GM10266 (cell line): ENCODE results near the gene LMO7.

ENCODE experiments used
- DNase-seq: peaks from one replicate; pipeline ENCODE4 v3.0.0; 2012; ENCODE audit errors: extremely low spot score
- CTCF ChIP-seq: IDR thresholded peaks from 2 replicates; pipeline ENCODE4 v1.5.1; 2012; ENCODE audit warnings: mild to moderate bottlenecking, low read depth; ENCODE audit not compliant: control insufficient read depth, insufficient read depth; ENCODE audit errors: missing control alignments

The LMO7 gene

GRCh38 chr13:75645141-75645540 lies 9.0 kb downstream of the LMO7 start:
- no peak for DNase-seq
- TF ChIP-seq CTCF = no peak

- DNase-seq = peak; percentile 49
- TF ChIP-seq CTCF = no peak
These were observed 11.1 kb downstream of the LMO7 start for GRCh38 chr13:75647126-75647784.

DNA sequence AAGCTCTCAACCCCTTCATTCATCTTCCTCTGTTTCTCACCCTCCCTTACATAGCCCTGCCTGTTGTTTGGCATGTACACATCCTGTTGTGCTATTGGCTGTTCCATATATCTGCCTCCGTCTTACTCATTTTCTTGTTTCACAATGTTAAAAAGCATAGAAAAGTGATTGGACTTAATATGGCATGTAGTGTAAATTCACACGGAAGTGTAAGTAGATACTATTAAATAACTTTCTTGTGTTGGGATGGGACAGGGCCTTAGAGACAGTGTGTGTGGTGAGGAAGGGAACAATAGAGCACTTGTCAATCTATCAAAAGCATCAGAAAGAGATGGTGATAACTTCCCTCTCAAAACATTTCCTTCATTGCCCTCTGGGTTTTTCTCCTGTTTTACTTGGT lies 12.3 kb downstream of the LMO7 start:
- no peak for DNase-seq
- TF ChIP-seq CTCF = no peak

DNA sequence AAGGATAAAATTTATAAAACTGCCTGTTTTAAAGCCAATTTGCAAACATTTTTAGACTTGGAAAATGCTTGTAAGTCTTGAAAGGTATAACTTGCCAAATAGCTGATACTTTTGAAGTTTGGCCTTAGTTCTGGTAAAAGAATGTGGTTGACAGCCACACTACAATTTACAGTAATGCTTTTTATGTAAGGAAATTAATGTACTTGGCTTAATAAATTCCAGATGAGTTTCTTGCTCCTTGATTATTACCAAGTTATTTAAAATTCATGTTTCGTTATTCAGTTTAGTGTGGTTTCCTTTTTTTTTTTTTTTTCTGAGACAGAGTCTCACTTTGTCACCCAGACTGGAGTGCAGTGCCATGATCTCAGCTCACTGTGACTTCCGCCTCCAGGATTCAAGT lies 14.9 kb downstream of the LMO7 start:
- no peak for TF ChIP-seq CTCF
- DNase-seq = no peak

- no peak for TF ChIP-seq CTCF
- DNase-seq = no peak
These were observed 16.6 kb downstream of the LMO7 start for GRCh38 chr13:75652726-75653125.

DNA sequence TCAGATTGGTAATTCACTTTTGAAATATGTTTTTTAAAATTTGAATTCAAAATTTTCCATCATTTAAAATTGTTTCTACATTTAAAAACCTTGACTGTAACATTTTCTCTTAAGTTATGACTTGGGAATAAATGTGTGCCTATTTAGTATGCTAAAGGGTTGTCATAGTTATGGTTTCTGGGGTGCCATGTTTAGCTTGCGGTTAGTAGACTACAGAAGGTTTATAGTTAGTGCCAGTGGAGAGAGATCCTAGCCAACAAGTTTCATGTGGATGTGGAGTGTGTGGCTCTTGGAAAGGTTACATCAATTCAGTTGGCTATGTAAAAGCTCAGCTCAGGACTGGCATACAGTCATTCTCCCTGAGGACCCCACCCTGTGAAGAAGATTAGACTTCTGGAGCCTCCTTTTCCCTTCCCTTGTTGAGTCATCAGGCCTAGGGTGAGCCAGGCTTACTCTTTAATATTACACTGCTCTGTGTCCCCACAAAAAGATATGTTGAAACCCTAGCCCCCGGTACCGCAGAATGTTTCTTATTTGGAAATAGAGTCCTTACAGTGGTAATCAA lies 20.4 kb downstream of the LMO7 start:
- no peak for DNase-seq
- no peak for TF ChIP-seq CTCF

DNA sequence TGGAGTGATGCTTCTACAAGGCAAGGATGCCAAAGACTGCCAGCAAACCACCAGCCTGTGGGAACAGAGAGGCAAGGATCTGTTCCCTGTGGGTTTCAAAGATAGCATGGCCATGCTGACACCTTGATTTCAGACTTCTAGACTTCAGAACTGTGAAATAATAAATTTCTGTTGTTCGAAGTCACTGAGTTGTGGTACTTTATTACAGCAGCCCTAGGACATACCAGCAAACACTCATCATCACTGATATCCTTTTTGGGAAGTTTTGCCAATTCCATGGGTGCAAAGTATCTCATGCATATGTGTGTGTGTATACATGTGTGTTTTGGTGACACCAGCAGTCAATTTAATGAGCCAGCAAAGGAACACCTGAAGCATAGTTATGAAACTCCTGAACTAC lies 21.0 kb downstream of the LMO7 start:
- no peak for DNase-seq
- no peak for TF ChIP-seq CTCF
